Endothelial cell of umbilical vein (primary cell): ENCODE measurements around the gene HDAC4. TPM values are rescaled to one million over a fixed set of nuclear protein-coding genes. Genes with fewer than 3 reads are reported as not detected.

ENCODE experiments used
- BruUV-seq: library from RNA; stranded (reverse); fragments of 400-500 nt; replicated peaks from 2 replicates; lab custom pipeline; 2021; lab: Mats Ljungman, UMichigan
- CTCF ChIA-PET: fragments of 300-600, 350-600 bp; sonication (Branson Sonifier 250); formaldehyde crosslinking; loops from one replicate; lab custom pipeline; 2021; ENCODE audit warnings: antibody characterized with exemption, inconsistent platforms; lab: Charles Lee
- POLR2A ChIA-PET: fragments of 300-600, 350-600 bp; sonication (Branson Sonifier 250); formaldehyde crosslinking; loops from one replicate; lab custom pipeline; 2021; ENCODE audit warnings: antibody characterized with exemption, inconsistent platforms; lab: Charles Lee
- DNase-seq: peaks from one replicate; pipeline ENCODE4 v3.0.0-alpha.2; 2011; ENCODE audit warnings: low read depth, low spot score
- FAIRE-seq: peaks from 2 replicates; lab custom pipeline; 2011; peaks lifted over from hg19 to GRCh38; lab: Jason Lieb, UNC
- H2AFZ ChIP-seq: 2 replicates; pipeline ENCODE4 v1.6.0; 2012; ENCODE audit warnings: low read depth, low read length, control low read depth, inconsistent platforms
- H3K27ac ChIP-seq: 2 replicates; pipeline ENCODE4 v1.5.1; 2011; ENCODE audit warnings: low read depth, mild to moderate bottlenecking, control low read depth, low read length, moderate library complexity; ENCODE audit not compliant: insufficient read depth
- H3K27me3 ChIP-seq, 2 experiments: 2 replicates each; pipeline versions ENCODE4 v1.6.0 to v1.6.1; 2011; ENCODE audit warnings: low read length in 2 of 2, mixed read lengths in 1 of 2; ENCODE audit not compliant: control insufficient read depth in 2 of 2, insufficient read depth in 2 of 2
- H3K36me3 ChIP-seq, 2 experiments: 2 replicates in 1 of 2; 3 replicates in 1 of 2; pipeline ENCODE4 v1.5.1; 2011; ENCODE audit warnings: low read length in 2 of 2, mild to moderate bottlenecking in 1 of 2, moderate library complexity in 1 of 2; ENCODE audit not compliant: control insufficient read depth in 2 of 2, insufficient read depth in 2 of 2; ENCODE audit errors: extremely low read depth in 1 of 2
- H3K4me1 ChIP-seq: 3 replicates; pipeline ENCODE4 v1.5.1; 2011; ENCODE audit warnings: mild to moderate bottlenecking, low read length; ENCODE audit not compliant: control insufficient read depth, insufficient read depth; ENCODE audit errors: extremely low read depth
- H3K4me2 ChIP-seq: 2 replicates; pipeline ENCODE4 v1.6.1; 2011; ENCODE audit warnings: low read length, control low read depth, mixed read lengths; ENCODE audit not compliant: insufficient read depth
- H3K4me3 ChIP-seq, 3 experiments: fragments of 200-600 bp in 1 of 3; sonication (generic), shearing (Covaris generic) in 1 of 3; replicated peaks in 1 of 3; 2 replicates each; pipeline ENCODE4 v1.5.1; 2011 to 2016; ENCODE audit warnings: control low read depth in 3 of 3, low read length in 3 of 3, mild to moderate bottlenecking in 2 of 3, inconsistent platforms in 1 of 3, low read depth in 1 of 3, moderate library complexity in 1 of 3; ENCODE audit not compliant: insufficient read depth in 1 of 3
- H3K79me2 ChIP-seq: 2 replicates; pipeline ENCODE4 v1.6.0; 2012; ENCODE audit warnings: low read length, inconsistent platforms; ENCODE audit not compliant: control insufficient read depth, insufficient read depth
- H3K9ac ChIP-seq: replicated peaks from 2 replicates; pipeline ENCODE3; 2011; ENCODE audit warnings: low read length, control low read depth; ENCODE audit not compliant: insufficient read depth; ENCODE audit errors: extremely low read depth
- H3K9me1 ChIP-seq: replicated peaks from 3 replicates; pipeline ENCODE4 v1.6.0; 2011; ENCODE audit warnings: mild to moderate bottlenecking, low read length; ENCODE audit not compliant: control insufficient read depth, insufficient read depth; ENCODE audit errors: extremely low read depth
- H3K9me3 ChIP-seq: replicated peaks from 2 replicates; pipeline ENCODE4 v1.5.1; 2012; ENCODE audit warnings: low read length, inconsistent platforms; ENCODE audit not compliant: control insufficient read depth, insufficient read depth
- H4K20me1 ChIP-seq: replicated peaks from 2 replicates; pipeline ENCODE3; 2011; ENCODE audit warnings: mild to moderate bottlenecking, low read length; ENCODE audit not compliant: control insufficient read depth, insufficient read depth; ENCODE audit errors: extremely low read depth
- EZH2 ChIP-seq: IDR thresholded peaks from 2 replicates; pipeline ENCODE4 v1.6.1; 2012; ENCODE audit warnings: borderline replicate concordance, low read depth, mild to moderate bottlenecking, moderate library complexity, low read length, inconsistent platforms; ENCODE audit not compliant: severe bottlenecking
- FOS ChIP-seq: IDR thresholded peaks from 2 replicates; pipeline ENCODE4 v1.6.1; 2011; ENCODE audit warnings: mild to moderate bottlenecking, low read length, moderate library complexity, borderline replicate concordance; ENCODE audit not compliant: insufficient read depth
- GATA2 ChIP-seq: IDR thresholded peaks from 2 replicates; pipeline ENCODE4 v1.7.0; 2011; ENCODE audit warnings: low read depth, mild to moderate bottlenecking, moderate library complexity, mixed read lengths, low read length; ENCODE audit not compliant: insufficient read length, insufficient read depth
- MYC ChIP-seq: IDR thresholded peaks from one replicate; pipeline ENCODE4 v1.6.1; 2011; ENCODE audit warnings: mild to moderate bottlenecking, low read depth, low read length
- POLR2A ChIP-seq: IDR thresholded peaks from 2 replicates; pipeline ENCODE4 v1.6.1; 2012; ENCODE audit warnings: low read depth, mild to moderate bottlenecking, control low read depth, low read length
- POLR2AphosphoS5 ChIP-seq: IDR thresholded peaks from 2 replicates; pipeline ENCODE4 v1.6.1; 2012; ENCODE audit warnings: low read depth, mild to moderate bottlenecking, control low read depth, low read length, moderate library complexity; ENCODE audit not compliant: insufficient read depth
- dilution Hi-C: fragments of 300-500 bp; cut with MboI; formaldehyde crosslinking; loops from one replicate; pipeline ENCODE4 v1.15.0; 2019; ENCODE audit warnings: low sequenced_read_pairs; ENCODE audit not compliant: extremely low pct_ligation_motif_present
- intact Hi-C: fragments of 100-400 bp; cut with micrococcal nuclease; formaldehyde crosslinking; loops from one replicate; pipeline ENCODE4 v1.10.0; 2022
- polyA plus RNA-seq, 4 experiments: library from polyadenylated mRNA; depleted of rRNA in 3 of 4; stranded (reverse) in 3 of 4; unstranded in 1 of 4; fragments of >200 nt; gene quantifications; 2 replicates each; pipeline versions ENCODE4 v1.2.1 to v1.2.3, GENCODE V29; 2011 to 2012; ENCODE audit warnings: missing spikeins in 1 of 4
- total RNA-seq: library from RNA; stranded (reverse); gene quantifications from 2 replicates; pipeline ENCODE4 v1.2.3, GENCODE V29; 2021

Gene HDAC4
- total and polyA plus RNA-seq, 2 donors (not counting 3 experiments of a cell fraction or from before 2014, with no cell fraction given), result 13.4 to 33.0 TPM

- DNase-seq (no peak), FAIRE-seq (no peak)
- peaks cover 0 to 8% of the 10 kb centered on the region in 2 experiments for H3K36me3 ChIP-seq
- H2AFZ ChIP-seq, result no peak overlapping the region
- no peak overlapping the region for H3K4me2 ChIP-seq
- no peaks in the 10 kb centered on the region for H3K9me1 ChIP-seq
- intact Hi-C loops (no loop called here), dilution Hi-C loops (no loop called here)
- no peak overlapping the region for H3K27ac ChIP-seq
- no TSS peak for BruUV-seq
- H3K27me3 ChIP-seq, result no peaks in the 10 kb centered on the region
- H3K4me3 ChIP-seq, result no peak overlapping the region
- no peaks in the 10 kb centered on the region for H3K79me2 ChIP-seq
- no peaks in the 10 kb centered on the region for H3K9me3 ChIP-seq
- TF ChIP-seq MYC (no peak), GATA2 (no peak), EZH2 (no peak), POLR2AphosphoS5 (no peak), POLR2A (no peak)
- CTCF ChIA-PET, result interaction anchor here (1.2 kb wide), 1 partner anchor 11 kb away, joined by 8 read pairs; no protein-coding TSS in a partner anchor
- H3K4me1 ChIP-seq, result no peaks in the 10 kb centered on the region
- no peaks in the 10 kb centered on the region for H4K20me1 ChIP-seq
- H3K9ac ChIP-seq, result no peak overlapping the region
- POLR2A ChIA-PET, result no interaction called here
Observed at GRCh38 chr2:239154971-239155805, 245.6 kb downstream of the HDAC4 start.

- Histone ChIP-seq H3K9ac (no peak overlapping the region), H3K27me3 (no peaks in the 10 kb centered on the region), H3K4me3 (no peak overlapping the region), H3K27ac (no peak overlapping the region), H3K9me1 (no peaks in the 10 kb centered on the region), H3K36me3 (peaks cover 0 to 8% of the 10 kb centered on the region in 2 experiments), H3K4me1 (no peaks in the 10 kb centered on the region), H2AFZ (no peak overlapping the region), H3K4me2 (no peak overlapping the region), H3K79me2 (no peaks in the 10 kb centered on the region), H3K9me3 (no peaks in the 10 kb centered on the region), H4K20me1 (no peaks in the 10 kb centered on the region)
- ChIA-PET POLR2A (no interaction called here), CTCF (interaction anchor here (0.8 to 1.2 kb wide), 2 partner anchors 10 to 29 kb away, joined by 4 to 8 read pairs; no protein-coding TSS in a partner anchor)
- FAIRE-seq (no peak), DNase-seq (no peak)
- intact Hi-C loops (no loop called here), dilution Hi-C loops (no loop called here)
- no TSS peak for BruUV-seq
- TF ChIP-seq FOS (no peak), POLR2A (no peak), MYC (no peak), GATA2 (no peak)
Observed at GRCh38 chr2:239153806-239154591, 246.8 kb downstream of the HDAC4 start.
